Measurements from ENCODE around the gene DAPP1. TPM values are rescaled to one million over a fixed set of nuclear protein-coding genes. Genes with fewer than 3 reads are reported as not detected.

DAPP1 gene
- total RNA-seq, 1 donor from 2014 or later: not detected

GRCh38 chr4:99852199-99852749, 35.6 kb downstream of the DAPP1 start:
- no peak for TF ChIP-seq CTCF (IDR thresholded peaks at IDR 0.05)
- H3K4me3 Mint-ChIP-seq (ENCODE audit: unreplicated experiment): no peak overlapping the region
- H3K36me3 Mint-ChIP-seq (ENCODE audit: low read depth): no peaks in the 10 kb centered on the region
- peaks cover 5% of the 10 kb centered on the region for H3K4me1 Mint-ChIP-seq (ENCODE audit: low read depth)
- H3K27me3 Mint-ChIP-seq (ENCODE audit: low read depth): peaks cover 16% of the 10 kb centered on the region
- H3K9me3 Mint-ChIP-seq (ENCODE audit: low read depth): no peaks in the 10 kb centered on the region
- DNase-seq (ENCODE audit: low spot score): no peak
- H3K27ac Mint-ChIP-seq (ENCODE audit: unreplicated experiment): no peak overlapping the region

- Mint-ChIP-seq H3K4me1 (ENCODE audit: low read depth) (peaks cover 5% of the 10 kb centered on the region), H3K4me3 (ENCODE audit: unreplicated experiment) (no peak overlapping the region), H3K36me3 (ENCODE audit: low read depth) (no peaks in the 10 kb centered on the region), H3K27ac (ENCODE audit: unreplicated experiment) (no peak overlapping the region), H3K9me3 (ENCODE audit: low read depth) (no peaks in the 10 kb centered on the region), H3K27me3 (ENCODE audit: low read depth) (peaks cover 19% of the 10 kb centered on the region)
- no peak for TF ChIP-seq CTCF (IDR thresholded peaks at IDR 0.05)
- DNase-seq (ENCODE audit: low spot score): no peak
Measured at GRCh38 chr4:99853190-99853589, 36.6 kb downstream of the DAPP1 start.

GRCh38 chr4:99853999-99854398, 37.4 kb downstream of the DAPP1 start:
- Mint-ChIP-seq H3K9me3 (ENCODE audit: low read depth) (no peaks in the 10 kb centered on the region), H3K27ac (ENCODE audit: unreplicated experiment) (no peak overlapping the region), H3K4me1 (ENCODE audit: low read depth) (peaks cover 5% of the 10 kb centered on the region), H3K36me3 (ENCODE audit: low read depth) (no peaks in the 10 kb centered on the region), H3K4me3 (ENCODE audit: unreplicated experiment) (no peak overlapping the region), H3K27me3 (ENCODE audit: low read depth) (peaks cover 21% of the 10 kb centered on the region)
- TF ChIP-seq CTCF (IDR thresholded peaks at IDR 0.05): no peak
- no peak for DNase-seq (ENCODE audit: low spot score)

GRCh38 chr4:99855678-99856077, 39.1 kb downstream of the DAPP1 start:
- no peak overlapping the region for H3K27ac Mint-ChIP-seq (ENCODE audit: unreplicated experiment)
- H3K27me3 Mint-ChIP-seq (ENCODE audit: low read depth): peaks cover 21% of the 10 kb centered on the region
- H3K4me3 Mint-ChIP-seq (ENCODE audit: unreplicated experiment): no peak overlapping the region
- no peaks in the 10 kb centered on the region for H3K9me3 Mint-ChIP-seq (ENCODE audit: low read depth)
- H3K4me1 Mint-ChIP-seq (ENCODE audit: low read depth): peaks cover 5% of the 10 kb centered on the region
- no peak for TF ChIP-seq CTCF (IDR thresholded peaks at IDR 0.05)
- H3K36me3 Mint-ChIP-seq (ENCODE audit: low read depth): no peaks in the 10 kb centered on the region
- DNase-seq (ENCODE audit: low spot score): no peak

- TF ChIP-seq CTCF (IDR thresholded peaks at IDR 0.05): no peak
- no peak for DNase-seq (ENCODE audit: low spot score)
- no peak overlapping the region for H3K27ac Mint-ChIP-seq (ENCODE audit: unreplicated experiment)
- H3K4me1 Mint-ChIP-seq (ENCODE audit: low read depth): peaks cover 5% of the 10 kb centered on the region
- no peaks in the 10 kb centered on the region for H3K9me3 Mint-ChIP-seq (ENCODE audit: low read depth)
- H3K36me3 Mint-ChIP-seq (ENCODE audit: low read depth): no peaks in the 10 kb centered on the region
- peaks cover 20% of the 10 kb centered on the region for H3K27me3 Mint-ChIP-seq (ENCODE audit: low read depth)
- no peak overlapping the region for H3K4me3 Mint-ChIP-seq (ENCODE audit: unreplicated experiment)
Measured at GRCh38 chr4:99856166-99856565, 39.5 kb downstream of the DAPP1 start.

Data from chondrocyte (in vitro differentiated cells).